CD4-positive, CD25-positive, alpha-beta regulatory T cell (primary cell): Measurements from ENCODE around the gene C3orf20. TPM values are rescaled to one million over a fixed set of nuclear protein-coding genes. Genes with fewer than 3 reads are reported as not detected.
A peak's percentile ranks its signal among the peaks of the same experiment; 100 is the strongest.

Source experiments
- ATAC-seq, 2 donors: fragments of 150-1000 bp; cut with Tn5 transposase; one replicate each; pipeline ENCODE4 v1.10.0; 2021; ENCODE audit warnings: low read depth in 2 of 2, moderate number of reproducible peaks in 2 of 2, moderate library complexity in 1 of 2
- DNase-seq, 3 donors: peaks; one replicate each; pipeline versions ENCODE4 v3.0.0 to v3.0.0-alpha.2; 2012 to 2022; ENCODE audit warnings: mixed read lengths in 1 of 3
- H3K27ac ChIP-seq: one replicate; pipeline ENCODE4 v1.7.0; 2013; ENCODE audit warnings: mild to moderate bottlenecking, low read length; ENCODE audit not compliant: insufficient read depth, poor library complexity, severe bottlenecking
- H3K27me3 ChIP-seq: one replicate; pipeline ENCODE4 v1.7.0; 2013; ENCODE audit warnings: low read length; ENCODE audit not compliant: control insufficient read depth, insufficient read depth
- H3K36me3 ChIP-seq: one replicate; pipeline ENCODE4 v1.7.0; 2013; ENCODE audit warnings: mild to moderate bottlenecking, low read length, moderate library complexity; ENCODE audit not compliant: control insufficient read depth, insufficient read depth
- H3K4me1 ChIP-seq: 2 replicates; pipeline ENCODE4 v1.7.0; 2013; ENCODE audit warnings: mild to moderate bottlenecking, low read length; ENCODE audit not compliant: insufficient read depth, control insufficient read depth, poor library complexity, severe bottlenecking
- H3K4me3 ChIP-seq: one replicate; pipeline ENCODE4 v1.7.0; 2013; ENCODE audit warnings: low read depth, mild to moderate bottlenecking, low read length, moderate library complexity
- H3K9me3 ChIP-seq, 2 experiments: 1 replicate in 1 of 2; 2 replicates in 1 of 2; pipeline ENCODE4 v1.7.0; 2013; ENCODE audit warnings: low read length in 2 of 2, mild to moderate bottlenecking in 1 of 2, moderate library complexity in 1 of 2; ENCODE audit not compliant: control insufficient read depth in 2 of 2
- H3K27ac Mint-ChIP-seq, 3 donors: one replicate each; pipeline ENCODE4 v1.8.0; 2020 to 2022; ENCODE audit warnings: mild to moderate bottlenecking in 3 of 3, mixed read lengths in 3 of 3, moderate library complexity in 2 of 3
- H3K27me3 Mint-ChIP-seq: one replicate; pipeline ENCODE4 v1.8.0; 2022; ENCODE audit warnings: mild to moderate bottlenecking, mixed read lengths
- H3K36me3 Mint-ChIP-seq: one replicate; pipeline ENCODE4 v1.8.0; 2020; ENCODE audit warnings: mixed read lengths
- H3K4me1 Mint-ChIP-seq, 4 donors: one replicate each; pipeline ENCODE4 v1.8.0; 2020 to 2022; ENCODE audit warnings: mixed read lengths in 4 of 4, mild to moderate bottlenecking in 1 of 4
- H3K4me3 Mint-ChIP-seq, 4 donors: one replicate each; pipeline ENCODE4 v1.8.0; 2020 to 2022; ENCODE audit warnings: mild to moderate bottlenecking in 4 of 4, mixed read lengths in 4 of 4, moderate library complexity in 3 of 4
- H3K9me3 Mint-ChIP-seq, 7 donors: one replicate each; pipeline ENCODE4 v1.8.0; 2020 to 2022; ENCODE audit warnings: mixed read lengths in 7 of 7, mild to moderate bottlenecking in 3 of 7, moderate library complexity in 2 of 7
- polyA plus RNA-seq, 4 donors: library from polyadenylated mRNA; unstranded; fragments of 300-500 nt; fragmentation: Illumina TruSeq; gene quantifications; one replicate each; pipeline ENCODE4 v1.2.3, GENCODE V29; 2021
- total RNA-seq: library from RNA; stranded (reverse); gene quantifications from one replicate; pipeline ENCODE4 v1.2.3, GENCODE V29; 2022

C3orf20 gene
- total and polyA plus RNA-seq, 5 donors from 2014 or later, result 0.37 TPM; not detected in 4

- Histone ChIP-seq H3K4me3 (no peak overlapping the region), H3K4me1 (no peaks in the 10 kb centered on the region), H3K36me3 (no peaks in the 10 kb centered on the region), H3K27ac (no peak overlapping the region), H3K9me3 (no peaks in the 10 kb centered on the region), H3K27me3 (peaks cover 2% of the 10 kb centered on the region)
- Mint-ChIP-seq H3K9me3 (peaks cover 0 to 4% (median 0%) of the 10 kb centered on the region in 7 donors), H3K27ac (no peak overlapping the region), H3K27me3 (peaks cover 10% of the 10 kb centered on the region), H3K36me3 (no peaks in the 10 kb centered on the region), H3K4me1 (no peaks in the 10 kb centered on the region), H3K4me3 (no peak overlapping the region)
- ATAC-seq (no peak), DNase-seq (no peak)
Observed at GRCh38 chr3:14789640-14790285, 114.8 kb downstream of the C3orf20 start.

- Mint-ChIP-seq H3K9me3 (peaks cover 0 to 2% (median 0%) of the 10 kb centered on the region in 7 donors), H3K4me1 (no peaks in the 10 kb centered on the region), H3K27me3 (peaks cover 10% of the 10 kb centered on the region), H3K27ac (no peak overlapping the region), H3K36me3 (no peaks in the 10 kb centered on the region), H3K4me3 (no peak overlapping the region)
- Histone ChIP-seq H3K9me3 (no peaks in the 10 kb centered on the region), H3K36me3 (no peaks in the 10 kb centered on the region), H3K27me3 (peaks cover 2% of the 10 kb centered on the region), H3K27ac (no peak overlapping the region), H3K4me3 (no peak overlapping the region), H3K4me1 (no peaks in the 10 kb centered on the region)
- ATAC-seq (peak in 1 of 2 donors; percentile 18), DNase-seq (peak in 1 of 3 donors; percentile 35)
Observed at GRCh38 chr3:14791343-14791945, 116.5 kb downstream of the C3orf20 start.

- H3K4me1 ChIP-seq, result no peaks in the 10 kb centered on the region
- no peak overlapping the region for H3K27ac ChIP-seq
- H3K36me3 ChIP-seq, result no peaks in the 10 kb centered on the region
- no peaks in the 10 kb centered on the region for H3K9me3 ChIP-seq
- no peaks in the 10 kb centered on the region for H3K4me1 Mint-ChIP-seq
- H3K27ac Mint-ChIP-seq, result no peak overlapping the region
- H3K27me3 ChIP-seq, result peaks cover 2% of the 10 kb centered on the region
- H3K4me3 Mint-ChIP-seq, result no peak overlapping the region
- H3K36me3 Mint-ChIP-seq, result no peaks in the 10 kb centered on the region
- no peak for ATAC-seq
- DNase-seq, result no peak
- no peak overlapping the region for H3K4me3 ChIP-seq
- peaks cover 0 to 2% (median 0%) of the 10 kb centered on the region in 7 donors for H3K9me3 Mint-ChIP-seq
- H3K27me3 Mint-ChIP-seq, result peaks cover 10% of the 10 kb centered on the region
Observed at GRCh38 chr3:14792691-14793121, 117.8 kb downstream of the C3orf20 start.

- no peak for DNase-seq
- Mint-ChIP-seq H3K9me3 (no peaks in the 10 kb centered on the region), H3K4me1 (no peaks in the 10 kb centered on the region), H3K36me3 (no peaks in the 10 kb centered on the region), H3K27me3 (peaks cover 10% of the 10 kb centered on the region), H3K27ac (peak overlapping the region in 1 of 3 donors; percentile 18), H3K4me3 (no peak overlapping the region)
- Histone ChIP-seq H3K4me3 (no peak overlapping the region), H3K27ac (no peak overlapping the region), H3K9me3 (no peaks in the 10 kb centered on the region), H3K4me1 (no peaks in the 10 kb centered on the region), H3K36me3 (no peaks in the 10 kb centered on the region), H3K27me3 (peaks cover 2% of the 10 kb centered on the region)
- ATAC-seq, result no peak
Observed at GRCh38 chr3:14793126-14793857, 118.4 kb downstream of the C3orf20 start.

GRCh38 chr3:14793858-14794234, 118.9 kb downstream of the C3orf20 start:
- DNase-seq (no peak), ATAC-seq (no peak)
- peaks cover 9% of the 10 kb centered on the region for H3K27me3 Mint-ChIP-seq
- no peaks in the 10 kb centered on the region for H3K36me3 ChIP-seq
- no peaks in the 10 kb centered on the region for H3K4me1 ChIP-seq
- no peaks in the 10 kb centered on the region for H3K36me3 Mint-ChIP-seq
- H3K4me3 ChIP-seq, result no peak overlapping the region
- H3K27ac Mint-ChIP-seq, result no peak overlapping the region
- no peaks in the 10 kb centered on the region for H3K4me1 Mint-ChIP-seq
- no peak overlapping the region for H3K4me3 Mint-ChIP-seq
- peaks cover 2% of the 10 kb centered on the region for H3K27me3 ChIP-seq
- H3K27ac ChIP-seq, result no peak overlapping the region
- H3K9me3 Mint-ChIP-seq, result no peaks in the 10 kb centered on the region
- H3K9me3 ChIP-seq, result no peaks in the 10 kb centered on the region

- ATAC-seq (no peak), DNase-seq (no peak)
- H3K9me3 ChIP-seq, result no peaks in the 10 kb centered on the region
Observed at GRCh38 chr3:14794435-14794834, 119.5 kb downstream of the C3orf20 start.

GRCh38 chr3:14795996-14796395, 121.1 kb downstream of the C3orf20 start:
- Mint-ChIP-seq H3K27ac (no peak overlapping the region), H3K4me3 (no peak overlapping the region), H3K27me3 (peaks cover 5% of the 10 kb centered on the region), H3K36me3 (no peaks in the 10 kb centered on the region), H3K4me1 (no peaks in the 10 kb centered on the region), H3K9me3 (no peaks in the 10 kb centered on the region)
- Histone ChIP-seq H3K9me3 (no peaks in the 10 kb centered on the region), H3K27ac (no peak overlapping the region), H3K4me3 (no peak overlapping the region), H3K36me3 (no peaks in the 10 kb centered on the region), H3K27me3 (no peaks in the 10 kb centered on the region), H3K4me1 (no peaks in the 10 kb centered on the region)
- no peak for ATAC-seq
- no peak for DNase-seq

More at GRCh38 chr3:14794435-14794834, 119.5 kb downstream of the C3orf20 start:
- Mint-ChIP-seq H3K36me3 (no peaks in the 10 kb centered on the region), H3K27ac (no peak overlapping the region), H3K9me3 (no peaks in the 10 kb centered on the region), H3K4me1 (no peaks in the 10 kb centered on the region), H3K27me3 (peaks cover 9% of the 10 kb centered on the region), H3K4me3 (no peak overlapping the region)
- H3K4me1 ChIP-seq, result no peaks in the 10 kb centered on the region
- H3K4me3 ChIP-seq, result no peak overlapping the region
- H3K27ac ChIP-seq, result no peak overlapping the region
- peaks cover 2% of the 10 kb centered on the region for H3K27me3 ChIP-seq
- no peaks in the 10 kb centered on the region for H3K36me3 ChIP-seq
